Measurements from ENCODE around the gene RUNX2. TPM values are rescaled to one million over a fixed set of nuclear protein-coding genes. Genes with fewer than 3 reads are reported as not detected.

RUNX2 gene
- total RNA-seq, 2 experiments from 2014 or later: 0.27 to 0.44 TPM

GRCh38 chr6:45382391-45382790, 54.3 kb downstream of the RUNX2 start:
- intact Hi-C loops (cut with micrococcal nuclease; ENCODE audit: unreplicated experiment): no loop called here
- Histone ChIP-seq H3K4me2 (ENCODE audit: low read length) (no peak overlapping the region), H3K36me3 (ENCODE audit: insufficient read depth, low read length) (no peaks in the 10 kb centered on the region), H3K9me2 (ENCODE audit: insufficient read depth, low read length) (no peaks in the 10 kb centered on the region), H4K20me1 (ENCODE audit: insufficient read depth, low read length) (no peaks in the 10 kb centered on the region), H3K27ac (ENCODE audit: low read depth, low read length, poor library complexity, severe bottlenecking) (no peak overlapping the region), H3K79me2 (ENCODE audit: insufficient read depth, low read depth, low read length) (no peaks in the 10 kb centered on the region), H3K4me1 (ENCODE audit: insufficient read depth, low read length, poor library complexity, severe bottlenecking) (peaks cover 12% of the 10 kb centered on the region), H3K4me3 (ENCODE audit: low read depth, low read length, poor library complexity, severe bottlenecking) (no peak overlapping the region), H2AFZ (ENCODE audit: low read length) (no peak overlapping the region), H3K9me3 (ENCODE audit: low read length) (no peaks in the 10 kb centered on the region)
- DNase-seq (ENCODE audit: low spot score): no peak
- ChIA-PET POLR2A (interaction anchor here (1.0 kb wide), 1 partner anchor 12 kb away, joined by 3 read pairs; no protein-coding TSS in a partner anchor), CTCF (ENCODE audit: unreplicated experiment) (no interaction called here)
- no TSS peak for BruUV-seq (replicated peaks)
- no peak for TF ChIP-seq CTCF (conservative IDR thresholded peaks at IDR 0.05; ENCODE audit: low read length)
- no peak for TF ChIP-seq EZH2phosphoT487 (IDR thresholded peaks at IDR 0.05; ENCODE audit: borderline replicate concordance, low read depth, low read length)

- POLR2A ChIA-PET: interaction anchor here (0.7 kb wide), 2 partner anchors 29 kb away, joined by 3 read pairs; no protein-coding TSS in a partner anchor
- TF ChIP-seq EZH2phosphoT487 (IDR thresholded peaks at IDR 0.05; ENCODE audit: borderline replicate concordance, low read depth, low read length) (no peak), CTCF (conservative IDR thresholded peaks at IDR 0.05; ENCODE audit: low read length) (no peak)
- no peak overlapping the region for H3K4me2 ChIP-seq (ENCODE audit: low read length)
- no peaks in the 10 kb centered on the region for H4K20me1 ChIP-seq (ENCODE audit: insufficient read depth, low read length)
- CTCF ChIA-PET (ENCODE audit: unreplicated experiment): no interaction called here
- H3K36me3 ChIP-seq (ENCODE audit: insufficient read depth, low read length): no peaks in the 10 kb centered on the region
- no TSS peak for BruUV-seq (replicated peaks)
- no peaks in the 10 kb centered on the region for H3K9me2 ChIP-seq (ENCODE audit: insufficient read depth, low read length)
- H3K9me3 ChIP-seq (ENCODE audit: low read length): no peaks in the 10 kb centered on the region
- no peaks in the 10 kb centered on the region for H3K4me1 ChIP-seq (ENCODE audit: insufficient read depth, low read length, poor library complexity, severe bottlenecking)
- intact Hi-C loops (cut with micrococcal nuclease; ENCODE audit: unreplicated experiment): no loop called here
- no peak for DNase-seq (ENCODE audit: low spot score)
- no peak overlapping the region for H3K27ac ChIP-seq (ENCODE audit: low read depth, low read length, poor library complexity, severe bottlenecking)
- H2AFZ ChIP-seq (ENCODE audit: low read length): no peak overlapping the region
- H3K4me3 ChIP-seq (ENCODE audit: low read depth, low read length, poor library complexity, severe bottlenecking): no peak overlapping the region
- H3K79me2 ChIP-seq (ENCODE audit: insufficient read depth, low read depth, low read length): no peaks in the 10 kb centered on the region
These were observed 58.4 kb downstream of the RUNX2 start for GRCh38 chr6:45386501-45386900.

GRCh38 chr6:45387236-45387635, 59.1 kb downstream of the RUNX2 start:
- CTCF ChIA-PET (ENCODE audit: unreplicated experiment): no interaction called here
- no peak overlapping the region for H2AFZ ChIP-seq (ENCODE audit: low read length)
- H3K4me2 ChIP-seq (ENCODE audit: low read length): no peak overlapping the region
- TF ChIP-seq CTCF (conservative IDR thresholded peaks at IDR 0.05; ENCODE audit: low read length) (no peak), EZH2phosphoT487 (IDR thresholded peaks at IDR 0.05; ENCODE audit: borderline replicate concordance, low read depth, low read length) (no peak)
- no peaks in the 10 kb centered on the region for H3K79me2 ChIP-seq (ENCODE audit: insufficient read depth, low read depth, low read length)
- H3K4me3 ChIP-seq (ENCODE audit: low read depth, low read length, poor library complexity, severe bottlenecking): no peak overlapping the region
- POLR2A ChIA-PET: interaction anchor here (0.7 kb wide), 1 partner anchor 29 kb away, joined by 3 read pairs; no protein-coding TSS in a partner anchor
- H3K27ac ChIP-seq (ENCODE audit: low read depth, low read length, poor library complexity, severe bottlenecking): no peak overlapping the region
- BruUV-seq (replicated peaks): no TSS peak
- H3K9me3 ChIP-seq (ENCODE audit: low read length): no peaks in the 10 kb centered on the region
- H4K20me1 ChIP-seq (ENCODE audit: insufficient read depth, low read length): no peaks in the 10 kb centered on the region
- no peaks in the 10 kb centered on the region for H3K4me1 ChIP-seq (ENCODE audit: insufficient read depth, low read length, poor library complexity, severe bottlenecking)
- intact Hi-C loops (cut with micrococcal nuclease; ENCODE audit: unreplicated experiment): no loop called here
- DNase-seq (ENCODE audit: low spot score): no peak
- H3K36me3 ChIP-seq (ENCODE audit: insufficient read depth, low read length): no peaks in the 10 kb centered on the region
- H3K9me2 ChIP-seq (ENCODE audit: insufficient read depth, low read length): no peaks in the 10 kb centered on the region

Data from OCI-LY7 (cell line).